Measurements from ENCODE around the gene HOTAIR. TPM values are rescaled to one million over a fixed set of nuclear protein-coding genes. Genes with fewer than 3 reads are reported as not detected.
A peak's percentile ranks its signal among the peaks of the same experiment; 100 is the strongest.

HOTAIR gene
- total RNA-seq, 4 donors from 2014 or later, result 4.9 to 14.9 (median 9.7) TPM

DNA sequence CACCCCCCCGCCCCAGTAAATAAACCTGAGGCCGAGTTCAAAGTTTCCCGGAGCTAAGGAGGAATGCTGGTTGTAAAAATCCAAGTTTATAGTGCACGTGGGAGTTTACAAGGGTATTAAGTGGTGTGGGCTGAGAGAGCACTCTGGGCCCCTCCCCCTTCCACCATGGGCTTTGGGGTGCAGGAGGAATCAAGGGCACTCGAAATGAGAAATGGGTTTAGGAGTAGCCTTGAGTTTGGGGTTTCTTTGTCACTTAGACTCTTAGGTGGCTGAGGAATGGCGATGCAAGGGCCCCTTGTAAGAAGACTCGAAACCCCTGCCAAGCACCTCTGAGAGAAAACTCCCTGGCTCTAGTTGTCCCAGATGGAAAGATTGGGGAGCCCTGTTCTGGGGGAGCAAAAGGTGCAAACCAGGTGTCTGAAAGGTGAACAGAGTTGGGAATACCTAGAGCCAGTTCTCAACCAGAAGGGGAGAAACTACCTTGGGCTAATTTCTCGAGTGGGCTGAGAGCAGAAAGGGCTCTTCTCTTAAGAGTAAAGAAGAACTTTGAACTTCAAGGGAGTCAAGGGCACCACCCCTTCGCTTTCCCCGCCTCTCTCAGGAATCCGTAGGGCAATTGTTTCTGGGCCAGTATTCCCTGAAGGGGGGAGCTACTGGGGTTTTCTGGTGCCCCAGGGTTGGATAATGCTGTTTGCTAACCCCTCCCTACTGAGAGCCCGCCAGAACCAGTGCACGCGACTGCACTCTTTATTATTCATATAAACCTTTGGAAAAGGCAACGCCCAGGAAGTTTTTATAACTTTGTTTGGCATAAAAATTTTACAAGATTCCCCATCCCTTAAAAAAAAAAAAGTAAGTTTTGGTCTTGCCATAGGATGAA, 4.0 kb upstream of the HOTAIR start:
- TF ChIP-seq, protein P1, sequence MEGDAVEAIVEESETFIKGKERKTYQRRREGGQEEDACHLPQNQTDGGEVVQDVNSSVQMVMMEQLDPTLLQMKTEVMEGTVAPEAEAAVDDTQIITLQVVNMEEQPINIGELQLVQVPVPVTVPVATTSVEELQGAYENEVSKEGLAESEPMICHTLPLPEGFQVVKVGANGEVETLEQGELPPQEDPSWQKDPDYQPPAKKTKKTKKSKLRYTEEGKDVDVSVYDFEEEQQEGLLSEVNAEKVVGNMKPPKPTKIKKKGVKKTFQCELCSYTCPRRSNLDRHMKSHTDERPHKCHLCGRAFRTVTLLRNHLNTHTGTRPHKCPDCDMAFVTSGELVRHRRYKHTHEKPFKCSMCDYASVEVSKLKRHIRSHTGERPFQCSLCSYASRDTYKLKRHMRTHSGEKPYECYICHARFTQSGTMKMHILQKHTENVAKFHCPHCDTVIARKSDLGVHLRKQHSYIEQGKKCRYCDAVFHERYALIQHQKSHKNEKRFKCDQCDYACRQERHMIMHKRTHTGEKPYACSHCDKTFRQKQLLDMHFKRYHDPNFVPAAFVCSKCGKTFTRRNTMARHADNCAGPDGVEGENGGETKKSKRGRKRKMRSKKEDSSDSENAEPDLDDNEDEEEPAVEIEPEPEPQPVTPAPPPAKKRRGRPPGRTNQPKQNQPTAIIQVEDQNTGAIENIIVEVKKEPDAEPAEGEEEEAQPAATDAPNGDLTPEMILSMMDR (IDR thresholded peaks at IDR 0.05), result no peak
- no peak for TF ChIP-seq POLR2A (IDR thresholded peaks at IDR 0.05)
- DNase-seq (ENCODE audit: low spot score in 2 of 2), result peak; percentile 88 to 94
- no peak overlapping the region for H3K4me3 ChIP-seq (ENCODE audit: low read depth, poor library complexity, severe bottlenecking)
- WGBS, 2 donors, result 11 to 20% methylated on average over 15 of the region's 15 CpGs
- intact Hi-C loops (cut with DNase I; ENCODE audit: low total_unique reads), result no loop called here

DNA sequence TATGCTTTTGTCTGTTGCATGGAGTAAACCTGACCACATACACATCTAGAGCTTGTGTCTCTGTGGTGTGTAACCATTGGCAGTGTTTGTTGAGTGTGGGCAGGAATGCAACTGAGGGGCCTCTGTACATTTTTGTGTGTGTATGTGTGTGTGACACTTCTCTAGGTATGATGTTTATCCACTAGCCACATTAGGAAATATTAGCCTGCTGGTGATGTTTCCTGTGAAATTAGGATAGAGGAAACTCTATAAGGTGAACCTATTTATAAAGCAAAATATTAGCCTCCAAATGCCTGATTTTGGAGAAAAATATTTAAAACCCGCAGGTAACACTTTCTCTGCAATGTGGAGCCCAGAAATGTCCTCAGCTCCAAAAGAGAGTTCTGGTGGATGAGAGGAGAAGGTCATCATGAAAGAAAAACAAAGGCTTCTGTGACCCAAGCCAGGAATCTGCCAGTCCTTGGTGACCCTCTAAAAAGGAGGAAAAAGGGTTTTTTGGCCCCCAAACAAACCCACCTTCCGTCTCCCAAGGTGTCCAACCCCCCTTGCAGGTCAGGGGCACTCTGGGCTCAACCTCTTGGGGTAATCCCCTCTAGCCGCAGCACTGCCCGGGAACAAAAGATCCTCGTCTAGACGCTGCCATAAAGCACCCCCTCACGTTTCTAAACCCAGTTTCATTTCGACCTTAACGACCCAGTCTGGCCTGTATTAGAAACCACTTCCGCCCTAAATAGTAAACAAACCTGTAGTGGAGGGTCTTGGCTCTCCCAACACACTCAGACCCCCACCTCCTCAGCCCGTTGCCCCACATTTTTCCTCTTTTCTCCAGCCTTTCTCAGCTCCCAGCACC, 3.1 kb upstream of the HOTAIR start:
- WGBS, 2 donors, result 18 to 26% methylated on average over 11 of the region's 11 CpGs
- TF ChIP-seq POLR2A (IDR thresholded peaks at IDR 0.05), result no peak
- TF ChIP-seq, protein P1 (IDR thresholded peaks at IDR 0.05), result no peak
- intact Hi-C loops (cut with DNase I; ENCODE audit: low total_unique reads), result no loop called here
- no peak overlapping the region for H3K4me3 ChIP-seq (ENCODE audit: low read depth, poor library complexity, severe bottlenecking)
- no peak for DNase-seq (ENCODE audit: low spot score in 2 of 2)

DNA sequence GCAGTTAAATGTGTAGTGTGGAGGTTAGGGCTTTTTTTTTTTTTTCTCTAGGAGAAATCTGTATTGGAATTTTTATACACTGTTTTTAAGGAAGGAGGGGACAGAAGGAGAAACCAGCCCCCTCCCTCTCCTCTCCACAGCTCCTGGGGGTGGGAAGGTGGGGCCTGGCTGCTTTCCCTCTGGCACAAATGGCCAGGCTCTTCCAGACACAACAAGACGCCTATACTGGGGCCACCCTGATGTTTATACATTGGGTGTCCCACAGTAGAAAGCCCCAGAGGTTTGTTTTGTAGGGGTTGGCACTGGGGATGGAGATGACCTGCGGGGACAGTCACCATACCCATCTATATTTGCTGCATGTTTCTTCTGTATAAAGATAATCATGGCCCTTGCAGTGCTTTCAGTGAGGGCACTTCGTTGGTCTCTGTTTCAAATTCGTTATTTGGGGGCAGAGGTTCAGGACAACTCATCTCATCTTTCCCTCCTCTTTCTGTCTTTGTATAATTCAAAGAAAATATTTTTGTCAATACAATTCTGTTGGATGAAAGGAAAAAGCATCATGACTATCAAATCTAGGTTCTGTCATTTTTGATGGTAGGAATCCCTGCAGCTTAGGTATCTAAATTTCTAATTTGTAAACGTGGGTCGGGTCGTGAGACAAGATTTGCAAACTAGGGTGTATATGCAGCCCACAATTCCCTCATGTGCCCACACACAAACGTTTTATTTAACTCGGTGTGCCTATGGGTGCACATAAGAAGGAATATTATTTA, 2.3 kb upstream of the HOTAIR start:
- DNase-seq (ENCODE audit: low spot score in 2 of 2), result no peak
- 34 to 50% methylated on average over 9 of the region's 9 CpGs for WGBS, 2 donors
- no peak overlapping the region for H3K4me3 ChIP-seq (ENCODE audit: low read depth, poor library complexity, severe bottlenecking)
- TF ChIP-seq, protein P1 (IDR thresholded peaks at IDR 0.05), result no peak
- TF ChIP-seq POLR2A (IDR thresholded peaks at IDR 0.05), result no peak
- intact Hi-C loops (cut with DNase I; ENCODE audit: low total_unique reads), result no loop called here

DNA sequence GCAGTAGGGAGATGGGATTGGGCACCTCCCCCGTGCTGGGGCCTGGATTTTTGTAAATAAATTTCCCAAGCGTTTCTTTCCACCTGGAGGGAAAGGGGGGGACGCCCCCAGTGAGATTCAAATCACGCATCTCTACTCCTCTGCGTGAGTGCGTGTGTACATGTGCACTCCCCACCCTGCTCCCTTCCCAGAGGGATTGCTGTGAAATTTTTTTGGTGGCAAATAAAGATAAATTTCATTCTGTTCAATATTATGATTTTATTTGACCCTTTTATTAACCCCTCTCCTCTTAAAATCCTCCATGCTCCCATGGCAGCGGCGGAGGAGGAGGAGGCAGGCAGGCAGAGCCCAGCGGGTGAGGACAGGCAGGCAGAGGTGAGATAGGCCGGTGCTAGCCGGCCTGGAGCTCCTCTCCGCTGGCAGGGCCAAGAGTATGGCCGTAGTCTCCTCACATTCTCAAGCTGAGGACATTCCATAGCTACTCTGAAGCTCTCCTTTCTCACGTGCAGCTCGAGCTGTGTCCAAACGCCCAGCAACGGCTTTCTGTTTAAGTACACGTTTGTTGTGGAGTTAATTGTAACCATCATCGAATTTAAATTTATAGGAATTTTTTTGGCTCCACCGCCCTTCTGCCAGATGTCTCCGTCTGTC, 1.5 kb upstream of the HOTAIR start:
- 30 to 31% methylated on average over 21 of the region's 21 CpGs for WGBS, 2 donors
- intact Hi-C loops (cut with DNase I; ENCODE audit: low total_unique reads), result no loop called here

More for the DNA sequence above, 1.5 kb upstream of the HOTAIR start:
- no peak for TF ChIP-seq POLR2A (IDR thresholded peaks at IDR 0.05)
- TF ChIP-seq, protein P1 (IDR thresholded peaks at IDR 0.05), result no peak
- DNase-seq (ENCODE audit: low spot score in 2 of 2), result no peak
- no peak overlapping the region for H3K4me3 ChIP-seq (ENCODE audit: low read depth, poor library complexity, severe bottlenecking)
